ENCODE data around the gene APOL4. TPM values are rescaled to one million over a fixed set of nuclear protein-coding genes. Genes with fewer than 3 reads are reported as not detected.

Gene APOL4
- total RNA-seq, 1 donor from 2014 or later, result not detected

- H3K27ac Mint-ChIP-seq (ENCODE audit: unreplicated experiment), result no peak overlapping the region
- H3K4me1 Mint-ChIP-seq, result peaks cover 4% of the 10 kb centered on the region
- H3K27me3 Mint-ChIP-seq (ENCODE audit: low read depth), result no peaks in the 10 kb centered on the region
- H3K36me3 Mint-ChIP-seq (ENCODE audit: low read depth), result peaks cover 4% of the 10 kb centered on the region
- DNase-seq (ENCODE audit: low read depth, low spot score), result no peak
- H3K9me3 Mint-ChIP-seq, result peaks cover 18% of the 10 kb centered on the region
- TF ChIP-seq CTCF (conservative IDR thresholded peaks at IDR 0.05), result no peak
- H3K4me3 Mint-ChIP-seq, result no peak overlapping the region
These were observed 43.1 kb upstream of the APOL4 start for GRCh38 chr22:36244522-36245391.

GRCh38 chr22:36243986-36244385, 42.4 kb upstream of the APOL4 start:
- no peak for DNase-seq (ENCODE audit: low read depth, low spot score)
- peaks cover 13% of the 10 kb centered on the region for H3K9me3 Mint-ChIP-seq
- H3K27ac Mint-ChIP-seq (ENCODE audit: unreplicated experiment), result no peak overlapping the region
- H3K36me3 Mint-ChIP-seq (ENCODE audit: low read depth), result peaks cover 4% of the 10 kb centered on the region
- TF ChIP-seq CTCF (conservative IDR thresholded peaks at IDR 0.05), result no peak
- H3K4me1 Mint-ChIP-seq, result peaks cover 11% of the 10 kb centered on the region
- no peak overlapping the region for H3K4me3 Mint-ChIP-seq
- H3K27me3 Mint-ChIP-seq (ENCODE audit: low read depth), result no peaks in the 10 kb centered on the region

GRCh38 chr22:36239401-36240171, 38.0 kb upstream of the APOL4 start, which contains the start of gene APOL2:
Gene APOL2, minus strand, starts transcription at chr22:36239527. Its CDS starts 6,365 bp downstream, at chr22:36233162.
- TF ChIP-seq CTCF (conservative IDR thresholded peaks at IDR 0.05), result peak; percentile 68
- Mint-ChIP-seq H3K27me3 (ENCODE audit: low read depth) (no peaks in the 10 kb centered on the region), H3K4me1 (peaks cover 22% of the 10 kb centered on the region), H3K36me3 (ENCODE audit: low read depth) (peaks cover 8% of the 10 kb centered on the region), H3K27ac (ENCODE audit: unreplicated experiment) (peak within 1 kb of the TSS; percentile 97), H3K4me3 (peak within 1 kb of the TSS; percentile 97), H3K9me3 (peaks cover 7% of the 10 kb centered on the region)
- DNase-seq (ENCODE audit: low read depth, low spot score), result peak; percentile 71

GRCh38 chr22:36239150-36239400, 37.5 kb upstream of the APOL4 start:
- no peak for DNase-seq (ENCODE audit: low read depth, low spot score)
- H3K27me3 Mint-ChIP-seq (ENCODE audit: low read depth), result no peaks in the 10 kb centered on the region
- H3K27ac Mint-ChIP-seq (ENCODE audit: unreplicated experiment), result peak overlapping the region; percentile 97
- H3K36me3 Mint-ChIP-seq (ENCODE audit: low read depth), result peaks cover 8% of the 10 kb centered on the region
- H3K4me3 Mint-ChIP-seq, result peak overlapping the region; percentile 97
- peaks cover 7% of the 10 kb centered on the region for H3K9me3 Mint-ChIP-seq
- peaks cover 27% of the 10 kb centered on the region for H3K4me1 Mint-ChIP-seq
- no peak for TF ChIP-seq CTCF (conservative IDR thresholded peaks at IDR 0.05)

GRCh38 chr22:36238373-36239149, 37.0 kb upstream of the APOL4 start:
- Mint-ChIP-seq H3K9me3 (peaks cover 7% of the 10 kb centered on the region), H3K27me3 (ENCODE audit: low read depth) (no peaks in the 10 kb centered on the region), H3K36me3 (ENCODE audit: low read depth) (peaks cover 8% of the 10 kb centered on the region), H3K27ac (ENCODE audit: unreplicated experiment) (peak overlapping the region; percentile 97), H3K4me1 (peaks cover 28% of the 10 kb centered on the region), H3K4me3 (peak overlapping the region; percentile 97)
- no peak for TF ChIP-seq CTCF (conservative IDR thresholded peaks at IDR 0.05)
- no peak for DNase-seq (ENCODE audit: low read depth, low spot score)
